ENCODE results near the gene ENTPD2. TPM values are rescaled to one million over a fixed set of nuclear protein-coding genes. Genes with fewer than 3 reads are reported as not detected.

ENTPD2 gene
- total RNA-seq, 1 donor from 2014 or later, result 0.46 TPM

- no peaks in the 10 kb centered on the region for H3K36me3 Mint-ChIP-seq (ENCODE audit: unreplicated experiment)
- no peak for TF ChIP-seq CTCF (IDR thresholded peaks at IDR 0.05)
Measured at GRCh38 chr9:137075275-137075775, 21.5 kb upstream of the ENTPD2 start.

GRCh38 chr9:137074657-137075274 is 20.9 kb upstream of the ENTPD2 start:
- no peak overlapping the region for H3K27ac Mint-ChIP-seq (ENCODE audit: unreplicated experiment)
- no peaks in the 10 kb centered on the region for H3K9me3 Mint-ChIP-seq (ENCODE audit: unreplicated experiment)
- no peaks in the 10 kb centered on the region for H3K36me3 Mint-ChIP-seq (ENCODE audit: unreplicated experiment)
- no peak for TF ChIP-seq CTCF (IDR thresholded peaks at IDR 0.05)
- H3K27me3 Mint-ChIP-seq (ENCODE audit: unreplicated experiment), result no peaks in the 10 kb centered on the region
- DNase-seq (ENCODE audit: extremely low spot score, unreplicated experiment), result no peak
- no peak overlapping the region for H3K4me3 Mint-ChIP-seq (ENCODE audit: unreplicated experiment)
- peaks cover 17% of the 10 kb centered on the region for H3K4me1 Mint-ChIP-seq (ENCODE audit: unreplicated experiment)

More at GRCh38 chr9:137075275-137075775, 21.5 kb upstream of the ENTPD2 start:
- Mint-ChIP-seq H3K27me3 (ENCODE audit: unreplicated experiment) (no peaks in the 10 kb centered on the region), H3K9me3 (ENCODE audit: unreplicated experiment) (no peaks in the 10 kb centered on the region), H3K27ac (ENCODE audit: unreplicated experiment) (no peak overlapping the region), H3K4me3 (ENCODE audit: unreplicated experiment) (no peak overlapping the region), H3K4me1 (ENCODE audit: unreplicated experiment) (peaks cover 17% of the 10 kb centered on the region)
- no peak for DNase-seq (ENCODE audit: extremely low spot score, unreplicated experiment)

GRCh38 chr9:137073992-137074399 is 20.1 kb upstream of the ENTPD2 start:
- no peaks in the 10 kb centered on the region for H3K36me3 Mint-ChIP-seq (ENCODE audit: unreplicated experiment)
- no peak overlapping the region for H3K27ac Mint-ChIP-seq (ENCODE audit: unreplicated experiment)
- H3K4me1 Mint-ChIP-seq (ENCODE audit: unreplicated experiment), result peaks cover 17% of the 10 kb centered on the region
- H3K9me3 Mint-ChIP-seq (ENCODE audit: unreplicated experiment), result no peaks in the 10 kb centered on the region
- TF ChIP-seq CTCF (IDR thresholded peaks at IDR 0.05), result no peak
- H3K27me3 Mint-ChIP-seq (ENCODE audit: unreplicated experiment), result no peaks in the 10 kb centered on the region
- H3K4me3 Mint-ChIP-seq (ENCODE audit: unreplicated experiment), result no peak overlapping the region
- DNase-seq (ENCODE audit: extremely low spot score, unreplicated experiment), result no peak

- no peak for TF ChIP-seq CTCF (IDR thresholded peaks at IDR 0.05)
- no peaks in the 10 kb centered on the region for H3K9me3 Mint-ChIP-seq (ENCODE audit: unreplicated experiment)
- peak overlapping the region; percentile 63 for H3K4me3 Mint-ChIP-seq (ENCODE audit: unreplicated experiment)
- H3K4me1 Mint-ChIP-seq (ENCODE audit: unreplicated experiment), result peaks cover 12% of the 10 kb centered on the region
- no peaks in the 10 kb centered on the region for H3K36me3 Mint-ChIP-seq (ENCODE audit: unreplicated experiment)
- H3K27ac Mint-ChIP-seq (ENCODE audit: unreplicated experiment), result peak overlapping the region; percentile 52
- no peak for DNase-seq (ENCODE audit: extremely low spot score, unreplicated experiment)
- H3K27me3 Mint-ChIP-seq (ENCODE audit: unreplicated experiment), result no peaks in the 10 kb centered on the region
Measured at GRCh38 chr9:137071282-137071681, 17.4 kb upstream of the ENTPD2 start.

GRCh38 chr9:137070906-137071275 is 17.0 kb upstream of the ENTPD2 start:
- peak overlapping the region; percentile 52 for H3K27ac Mint-ChIP-seq (ENCODE audit: unreplicated experiment)
- peaks cover 12% of the 10 kb centered on the region for H3K4me1 Mint-ChIP-seq (ENCODE audit: unreplicated experiment)
- H3K4me3 Mint-ChIP-seq (ENCODE audit: unreplicated experiment), result peak overlapping the region; percentile 63
- peak; percentile 85 for DNase-seq (ENCODE audit: extremely low spot score, unreplicated experiment)
- no peak for TF ChIP-seq CTCF (IDR thresholded peaks at IDR 0.05)
- no peaks in the 10 kb centered on the region for H3K36me3 Mint-ChIP-seq (ENCODE audit: unreplicated experiment)
- no peaks in the 10 kb centered on the region for H3K9me3 Mint-ChIP-seq (ENCODE audit: unreplicated experiment)
- H3K27me3 Mint-ChIP-seq (ENCODE audit: unreplicated experiment), result no peaks in the 10 kb centered on the region

All from osteocyte (in vitro differentiated cells).